CD1c-positive myeloid dendritic cell (primary cell): ENCODE results near the gene MCRIP2.
A peak's percentile ranks its signal among the peaks of the same experiment; 100 is the strongest.

Experiments used
- DNase-seq: peaks from one replicate; pipeline ENCODE4 v3.0.0-alpha.2; 2016; ENCODE audit errors: extremely low spot score

MCRIP2 gene

DNA sequence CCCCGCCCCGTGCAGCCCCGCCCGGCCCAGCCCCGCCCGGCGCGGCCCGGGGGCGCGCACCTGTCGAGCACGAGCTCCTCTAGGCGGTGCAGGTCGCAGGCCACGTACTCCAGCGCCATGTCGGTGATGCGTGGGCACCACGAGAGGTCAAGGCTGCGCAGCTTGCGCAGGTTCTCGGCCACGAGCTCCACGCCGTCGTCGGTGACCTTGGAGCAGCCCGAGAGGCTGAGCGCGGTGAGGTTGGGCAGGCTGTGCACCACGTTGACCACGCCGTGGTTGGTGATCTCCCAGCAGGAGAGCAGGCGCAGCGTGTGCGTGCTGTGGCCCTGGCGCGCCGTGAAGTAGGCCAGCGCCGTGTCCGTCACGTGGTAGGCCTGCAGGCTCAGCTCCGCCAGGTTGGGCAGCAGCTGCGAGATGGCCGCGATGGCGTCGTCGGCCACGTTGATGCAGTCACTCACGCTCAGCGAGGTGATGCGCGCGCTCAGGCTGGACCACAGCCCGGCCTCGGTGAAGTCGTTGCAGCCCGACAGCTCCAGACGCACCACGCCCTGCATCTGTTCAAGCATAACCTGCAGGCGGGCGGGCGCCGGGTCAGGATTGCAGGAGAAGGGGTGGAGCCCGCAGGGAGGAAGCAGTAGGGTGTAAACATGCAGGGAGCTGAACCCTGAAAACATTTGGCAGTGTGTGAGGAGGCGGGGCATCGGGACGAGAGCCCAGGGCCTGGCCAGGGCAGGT lies 53.9 kb downstream of the MCRIP2 start:
- DNase-seq, result peak; percentile 54
